Smooth muscle cell (in vitro differentiated cells): Measurements from ENCODE around the gene DNAJB12. TPM values are rescaled to one million over a fixed set of nuclear protein-coding genes. Genes with fewer than 3 reads are reported as not detected.
"Not testable (repeated sequence)": the region's sequence is repeated elsewhere in the genome, so short reads cannot be mapped to it uniquely, and the experiment has no call there.

Experiments used
- DNase-seq: peaks from one replicate; lab custom pipeline; 2025; ENCODE audit not compliant: unreplicated experiment; lab: John Stamatoyannopoulos, UW
- H2AFZ ChIP-seq: fragments of 200-600 bp; sonication (generic); 2 replicates; pipeline ENCODE4 v1.6.0; 2016; ENCODE audit warnings: antibody characterized with exemption, low read depth, mild to moderate bottlenecking
- H3F3A ChIP-seq: fragments of 200-600 bp; sonication (generic); 2 replicates; pipeline ENCODE4 v1.6.0; 2017; ENCODE audit warnings: antibody characterized with exemption, low read depth
- H3K27ac ChIP-seq: fragments of 200-600 bp; sonication (generic); 2 replicates; pipeline ENCODE4 v1.5.1; 2016; ENCODE audit warnings: low read depth, mild to moderate bottlenecking
- H3K27me3 ChIP-seq: fragments of 200-600 bp; sonication (generic); 2 replicates; pipeline ENCODE4 v1.6.1; 2016; ENCODE audit warnings: low read depth, mild to moderate bottlenecking
- H3K36me3 ChIP-seq: fragments of 200-600 bp; sonication (generic); 2 replicates; pipeline ENCODE4 v1.5.1; 2016; ENCODE audit warnings: low read depth
- H3K4me1 ChIP-seq: fragments of 200-600 bp; sonication (generic); 2 replicates; pipeline ENCODE4 v1.5.1; 2016; ENCODE audit warnings: low read depth
- H3K4me2 ChIP-seq: fragments of 200-600 bp; sonication (generic); 2 replicates; pipeline ENCODE4 v1.6.0; 2016; ENCODE audit warnings: mild to moderate bottlenecking
- H3K4me3 ChIP-seq: fragments of 200-600 bp; sonication (generic); 2 replicates; pipeline ENCODE4 v1.5.1; 2016; ENCODE audit warnings: mild to moderate bottlenecking
- H3K79me2 ChIP-seq: fragments of 200-600 bp; sonication (generic); 2 replicates; pipeline ENCODE4 v1.6.0; 2016; ENCODE audit warnings: low read depth, mild to moderate bottlenecking
- H3K9ac ChIP-seq: fragments of 200-600 bp; sonication (generic); 2 replicates; pipeline ENCODE4 v1.6.0; 2016; ENCODE audit warnings: low read depth
- H3K9me3 ChIP-seq: fragments of 200-600 bp; sonication (generic); replicated peaks from 2 replicates; pipeline ENCODE4 v1.5.1; 2016; ENCODE audit warnings: low read depth
- H4K20me1 ChIP-seq: fragments of 200-600 bp; sonication (generic); 2 replicates; pipeline ENCODE4 v1.6.0; 2016; ENCODE audit warnings: low read depth
- WGBS: methylation state at CpG from one replicate; pipeline ENCODE4 v1.1.7; 2016; ENCODE audit warnings: low lambda C conversion rate; 5-methylcytosine and 5-hydroxymethylcytosine counted together
- polyA plus RNA-seq: library from polyadenylated mRNA; unstranded; fragments of >200 nt; fragmentation: Nextera tagmentation; extraction: Ambion mirVana; gene quantifications from 2 replicates; pipeline ENCODE4 v1.2.1, GENCODE V29; 2016
- total RNA-seq: library from RNA; depleted of rRNA; stranded (reverse); fragments of >200 nt; gene quantifications from 2 replicates; pipeline ENCODE4 v1.2.3, GENCODE V29; 2014
- TF ChIP-seq, protein P1 (sequence below): fragments of 200-600 bp; sonication (generic); IDR thresholded peaks from 2 replicates; pipeline ENCODE4 v1.5.1; 2017; ENCODE audit warnings: borderline replicate concordance, mild to moderate bottlenecking, antibody characterized with exemption; ENCODE audit not compliant: insufficient read depth, poor library complexity, severe bottlenecking

Gene DNAJB12
- total and polyA plus RNA-seq, 2 experiments from 2014 or later = 12.5 to 24.5 TPM

DNA sequence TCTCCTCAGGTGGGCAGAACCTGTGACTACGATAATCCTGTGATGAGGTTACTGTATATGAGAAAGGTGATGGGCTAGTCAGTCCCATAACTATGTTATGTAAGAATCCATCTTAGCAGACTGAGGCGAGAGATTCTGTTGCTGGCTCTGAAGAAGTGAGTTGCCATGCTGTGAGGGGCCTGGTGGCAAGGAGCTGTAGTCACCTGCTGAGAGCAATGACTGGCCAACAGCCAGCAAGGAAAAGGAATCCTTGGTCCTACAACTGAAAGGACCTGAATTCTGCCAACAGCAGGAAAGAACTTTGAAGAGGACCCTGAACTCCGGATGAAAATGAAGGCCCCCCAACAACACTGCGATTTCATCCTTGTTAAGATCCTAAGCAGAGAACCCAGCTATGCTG, 31.0 kb upstream of the DNAJB12 start:
- TF ChIP-seq, protein P1, sequence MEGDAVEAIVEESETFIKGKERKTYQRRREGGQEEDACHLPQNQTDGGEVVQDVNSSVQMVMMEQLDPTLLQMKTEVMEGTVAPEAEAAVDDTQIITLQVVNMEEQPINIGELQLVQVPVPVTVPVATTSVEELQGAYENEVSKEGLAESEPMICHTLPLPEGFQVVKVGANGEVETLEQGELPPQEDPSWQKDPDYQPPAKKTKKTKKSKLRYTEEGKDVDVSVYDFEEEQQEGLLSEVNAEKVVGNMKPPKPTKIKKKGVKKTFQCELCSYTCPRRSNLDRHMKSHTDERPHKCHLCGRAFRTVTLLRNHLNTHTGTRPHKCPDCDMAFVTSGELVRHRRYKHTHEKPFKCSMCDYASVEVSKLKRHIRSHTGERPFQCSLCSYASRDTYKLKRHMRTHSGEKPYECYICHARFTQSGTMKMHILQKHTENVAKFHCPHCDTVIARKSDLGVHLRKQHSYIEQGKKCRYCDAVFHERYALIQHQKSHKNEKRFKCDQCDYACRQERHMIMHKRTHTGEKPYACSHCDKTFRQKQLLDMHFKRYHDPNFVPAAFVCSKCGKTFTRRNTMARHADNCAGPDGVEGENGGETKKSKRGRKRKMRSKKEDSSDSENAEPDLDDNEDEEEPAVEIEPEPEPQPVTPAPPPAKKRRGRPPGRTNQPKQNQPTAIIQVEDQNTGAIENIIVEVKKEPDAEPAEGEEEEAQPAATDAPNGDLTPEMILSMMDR = no peak
- no peaks in the 10 kb centered on the region for H3K4me1 ChIP-seq
- H4K20me1 ChIP-seq = no peaks in the 10 kb centered on the region
- H3K79me2 ChIP-seq = no peaks in the 10 kb centered on the region
- WGBS = 92% methylated on average over 4 of the region's 4 CpGs
- H3K27ac ChIP-seq = no peak overlapping the region
- no peak overlapping the region for H2AFZ ChIP-seq
- H3K36me3 ChIP-seq = no peaks in the 10 kb centered on the region
- no peaks in the 10 kb centered on the region for H3K27me3 ChIP-seq
- no peak overlapping the region for H3K4me3 ChIP-seq
- no peak for DNase-seq
- no peaks in the 10 kb centered on the region for H3F3A ChIP-seq
- H3K9me3 ChIP-seq = no peaks in the 10 kb centered on the region
- no peak overlapping the region for H3K4me2 ChIP-seq
- no peak overlapping the region for H3K9ac ChIP-seq

DNA sequence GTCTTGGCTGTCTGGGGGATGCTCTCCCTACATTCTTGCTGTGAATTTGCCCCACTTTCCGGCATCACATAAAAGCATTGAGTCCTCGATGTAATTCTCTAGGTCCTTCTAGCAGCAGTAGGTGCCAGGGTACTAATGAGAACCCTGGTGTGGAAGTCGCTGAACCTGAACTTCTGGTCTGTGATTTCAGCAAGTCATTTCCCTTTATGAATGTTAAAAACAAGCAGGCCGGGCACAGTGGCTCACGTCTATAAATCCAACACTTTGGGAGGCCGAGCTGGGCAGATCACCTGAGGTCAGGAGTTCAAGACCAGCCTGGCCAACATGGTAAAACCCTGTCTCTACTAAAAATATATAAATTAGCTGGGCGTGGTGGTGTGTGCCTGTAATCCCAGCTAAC, 30.3 kb upstream of the DNAJB12 start:
- H3K27me3 ChIP-seq, H3K9me3 ChIP-seq, H2AFZ ChIP-seq, H3K9ac ChIP-seq, H3K79me2 ChIP-seq, H3K4me2 ChIP-seq, H3K27ac ChIP-seq, DNase-seq, H3K36me3 ChIP-seq, H3K4me1 ChIP-seq, H4K20me1 ChIP-seq, H3F3A ChIP-seq, H3K4me3 ChIP-seq: not testable (repeated sequence)
- WGBS = 79% methylated on average over 7 of the region's 7 CpGs

DNA sequence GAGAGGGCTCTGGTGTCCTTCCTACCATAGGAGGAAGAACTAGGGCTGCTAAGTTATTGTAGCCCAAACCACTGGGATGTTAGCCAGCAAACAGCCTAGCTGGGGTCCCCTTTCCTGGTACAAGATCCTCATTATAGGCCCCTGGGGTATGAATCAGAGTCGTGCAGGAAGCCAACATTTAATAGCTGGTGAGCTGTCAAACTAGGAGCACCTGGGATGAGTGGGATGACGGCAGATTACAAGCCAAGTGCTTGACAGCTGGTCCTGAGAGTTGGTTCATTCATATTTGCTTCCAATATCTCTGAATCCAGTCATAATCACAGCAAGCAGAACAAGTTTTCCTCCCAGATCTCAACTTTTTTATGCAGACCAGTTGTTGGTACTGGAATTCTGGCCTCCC, 25.1 kb upstream of the DNAJB12 start:
- Histone ChIP-seq H2AFZ (no peak overlapping the region), H3K9ac (no peak overlapping the region), H3K4me1 (peaks cover 12% of the 10 kb centered on the region), H3K27me3 (no peaks in the 10 kb centered on the region), H3K4me3 (no peak overlapping the region), H3K79me2 (no peaks in the 10 kb centered on the region), H3K9me3 (no peaks in the 10 kb centered on the region), H3K27ac (no peak overlapping the region), H3F3A (no peaks in the 10 kb centered on the region), H3K4me2 (no peak overlapping the region), H3K36me3 (no peaks in the 10 kb centered on the region), H4K20me1 (no peaks in the 10 kb centered on the region)
- DNase-seq = no peak
- TF ChIP-seq, protein P1 = no peak
- WGBS = 91% methylated on average over 2 of the region's 2 CpGs

DNA sequence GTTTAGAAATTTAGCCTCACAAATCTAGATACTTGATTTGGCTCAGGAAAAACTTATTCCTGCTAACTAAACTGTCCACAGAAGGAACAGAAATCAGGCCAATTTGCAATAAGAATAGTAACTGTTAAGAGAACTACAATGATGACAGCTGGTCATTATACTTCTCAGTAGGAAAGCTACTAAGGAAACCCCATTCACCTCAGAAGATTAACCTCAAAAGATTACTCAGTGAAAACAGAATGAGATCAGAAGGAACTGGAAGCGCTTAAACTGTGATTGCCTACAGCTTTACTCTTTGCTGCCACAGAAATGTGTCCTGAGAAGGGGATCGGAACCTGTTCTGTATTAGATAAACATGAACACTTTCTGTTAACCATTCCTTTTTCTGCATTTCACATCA, 24.3 kb upstream of the DNAJB12 start:
- no peak overlapping the region for H2AFZ ChIP-seq
- H3F3A ChIP-seq = no peaks in the 10 kb centered on the region
- H3K79me2 ChIP-seq = no peaks in the 10 kb centered on the region
- H3K9ac ChIP-seq = no peak overlapping the region
- DNase-seq = no peak
- no peak overlapping the region for H3K4me3 ChIP-seq
- H3K27ac ChIP-seq = no peak overlapping the region
- no peaks in the 10 kb centered on the region for H3K36me3 ChIP-seq
- 100% methylated on average over 2 of the region's 2 CpGs for WGBS
- H3K27me3 ChIP-seq = no peaks in the 10 kb centered on the region
- H3K9me3 ChIP-seq = no peaks in the 10 kb centered on the region
- TF ChIP-seq, protein P1 = no peak
- peaks cover 12% of the 10 kb centered on the region for H3K4me1 ChIP-seq
- no peaks in the 10 kb centered on the region for H4K20me1 ChIP-seq
- no peak overlapping the region for H3K4me2 ChIP-seq
